Osteocyte (in vitro differentiated cells): ENCODE results near the gene DEDD. TPM values are rescaled to one million over a fixed set of nuclear protein-coding genes. Genes with fewer than 3 reads are reported as not detected.
A peak's percentile ranks its signal among the peaks of the same experiment; 100 is the strongest.

ENCODE experiments used
- DNase-seq: peaks from one replicate; pipeline ENCODE4 v3.0.0; 2021; ENCODE audit warnings: mixed read lengths; ENCODE audit not compliant: unreplicated experiment; ENCODE audit errors: extremely low spot score
- H3K27ac Mint-ChIP-seq: one replicate; pipeline ENCODE4 v1.8.0; 2021; ENCODE audit warnings: mild to moderate bottlenecking, mixed read lengths; ENCODE audit not compliant: unreplicated experiment
- H3K27me3 Mint-ChIP-seq: one replicate; pipeline ENCODE4 v1.8.0; 2021; ENCODE audit warnings: mixed read lengths; ENCODE audit not compliant: unreplicated experiment
- H3K36me3 Mint-ChIP-seq: one replicate; pipeline ENCODE4 v1.8.0; 2021; ENCODE audit warnings: mixed read lengths; ENCODE audit not compliant: unreplicated experiment
- H3K4me1 Mint-ChIP-seq: one replicate; pipeline ENCODE4 v1.8.0; 2021; ENCODE audit warnings: mixed read lengths; ENCODE audit not compliant: unreplicated experiment
- H3K4me3 Mint-ChIP-seq: one replicate; pipeline ENCODE4 v1.8.0; 2021; ENCODE audit warnings: mild to moderate bottlenecking, moderate library complexity, mixed read lengths; ENCODE audit not compliant: unreplicated experiment
- H3K9me3 Mint-ChIP-seq: one replicate; pipeline ENCODE4 v1.8.0; 2021; ENCODE audit warnings: mixed read lengths; ENCODE audit not compliant: unreplicated experiment
- total RNA-seq: library from RNA; stranded (reverse); gene quantifications from 2 replicates; pipeline ENCODE4 v1.2.1, GENCODE V29; 2021
- TF ChIP-seq, protein P1 (sequence below): fragments of 200-600 bp; sonication (generic); IDR thresholded peaks from 2 replicates; pipeline ENCODE4 v1.5.0; 2021; ENCODE audit warnings: antibody characterized with exemption, mild to moderate bottlenecking, moderate library complexity

DEDD gene
- total RNA-seq, 1 donor from 2014 or later, result 40.8 TPM

DNA sequence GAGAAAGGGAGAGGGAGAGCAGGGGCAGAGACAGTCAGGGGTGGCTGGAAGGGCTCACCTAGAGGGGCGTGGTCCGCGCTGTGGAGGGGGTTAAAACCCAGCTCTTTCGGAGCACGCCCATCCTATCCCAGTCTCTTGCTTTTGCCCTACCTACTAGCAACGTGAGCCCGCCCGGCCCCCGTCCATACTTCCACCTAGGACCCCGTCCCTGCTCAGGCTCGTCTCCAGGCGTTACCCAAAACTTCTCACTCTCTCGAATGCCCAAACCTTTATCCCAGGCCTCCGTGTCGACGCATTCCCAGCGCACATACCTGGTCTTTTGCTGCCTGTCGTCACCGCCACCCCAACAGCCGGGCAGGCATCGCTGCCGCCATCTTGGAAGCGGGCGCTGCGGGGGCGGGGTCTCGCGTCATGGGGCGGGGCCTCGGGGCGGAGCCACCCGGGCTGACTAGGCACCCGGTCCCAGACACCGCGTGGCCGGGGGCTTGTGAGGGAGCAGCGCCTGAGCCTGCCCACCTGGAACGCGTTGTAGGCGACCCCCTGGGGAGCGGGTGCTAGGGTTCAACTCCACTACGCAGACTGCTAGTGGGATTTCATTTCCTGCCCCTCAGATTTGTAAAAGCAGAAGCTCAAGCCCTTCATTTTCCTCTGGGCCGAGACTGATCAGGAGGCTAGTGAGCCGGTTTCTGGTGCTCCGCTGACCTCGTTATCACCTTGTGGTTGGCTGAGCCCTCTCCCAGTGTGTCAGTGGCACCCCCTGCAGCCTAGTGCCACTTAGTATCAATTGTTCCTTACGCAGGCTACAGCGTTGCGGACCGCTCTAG, 44.9 kb upstream of the DEDD start, which contains the start of gene B4GALT3:
TSS of gene B4GALT3 (minus strand) at position 396 of the 824 bp plus-strand sequence. CDS start 1,447 bp downstream, outside the sequence.
- peaks cover 42% of the 10 kb centered on the region for H3K4me1 Mint-ChIP-seq
- no peaks in the 10 kb centered on the region for H3K9me3 Mint-ChIP-seq
- DNase-seq, result peak; percentile 96
- peak within 1 kb of the TSS; percentile 97 for H3K27ac Mint-ChIP-seq
- H3K36me3 Mint-ChIP-seq, result peaks cover 20% of the 10 kb centered on the region
- H3K4me3 Mint-ChIP-seq, result peak within 1 kb of the TSS; percentile 100
- TF ChIP-seq, protein P1, sequence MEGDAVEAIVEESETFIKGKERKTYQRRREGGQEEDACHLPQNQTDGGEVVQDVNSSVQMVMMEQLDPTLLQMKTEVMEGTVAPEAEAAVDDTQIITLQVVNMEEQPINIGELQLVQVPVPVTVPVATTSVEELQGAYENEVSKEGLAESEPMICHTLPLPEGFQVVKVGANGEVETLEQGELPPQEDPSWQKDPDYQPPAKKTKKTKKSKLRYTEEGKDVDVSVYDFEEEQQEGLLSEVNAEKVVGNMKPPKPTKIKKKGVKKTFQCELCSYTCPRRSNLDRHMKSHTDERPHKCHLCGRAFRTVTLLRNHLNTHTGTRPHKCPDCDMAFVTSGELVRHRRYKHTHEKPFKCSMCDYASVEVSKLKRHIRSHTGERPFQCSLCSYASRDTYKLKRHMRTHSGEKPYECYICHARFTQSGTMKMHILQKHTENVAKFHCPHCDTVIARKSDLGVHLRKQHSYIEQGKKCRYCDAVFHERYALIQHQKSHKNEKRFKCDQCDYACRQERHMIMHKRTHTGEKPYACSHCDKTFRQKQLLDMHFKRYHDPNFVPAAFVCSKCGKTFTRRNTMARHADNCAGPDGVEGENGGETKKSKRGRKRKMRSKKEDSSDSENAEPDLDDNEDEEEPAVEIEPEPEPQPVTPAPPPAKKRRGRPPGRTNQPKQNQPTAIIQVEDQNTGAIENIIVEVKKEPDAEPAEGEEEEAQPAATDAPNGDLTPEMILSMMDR, result no peak
- H3K27me3 Mint-ChIP-seq, result no peaks in the 10 kb centered on the region

DNA sequence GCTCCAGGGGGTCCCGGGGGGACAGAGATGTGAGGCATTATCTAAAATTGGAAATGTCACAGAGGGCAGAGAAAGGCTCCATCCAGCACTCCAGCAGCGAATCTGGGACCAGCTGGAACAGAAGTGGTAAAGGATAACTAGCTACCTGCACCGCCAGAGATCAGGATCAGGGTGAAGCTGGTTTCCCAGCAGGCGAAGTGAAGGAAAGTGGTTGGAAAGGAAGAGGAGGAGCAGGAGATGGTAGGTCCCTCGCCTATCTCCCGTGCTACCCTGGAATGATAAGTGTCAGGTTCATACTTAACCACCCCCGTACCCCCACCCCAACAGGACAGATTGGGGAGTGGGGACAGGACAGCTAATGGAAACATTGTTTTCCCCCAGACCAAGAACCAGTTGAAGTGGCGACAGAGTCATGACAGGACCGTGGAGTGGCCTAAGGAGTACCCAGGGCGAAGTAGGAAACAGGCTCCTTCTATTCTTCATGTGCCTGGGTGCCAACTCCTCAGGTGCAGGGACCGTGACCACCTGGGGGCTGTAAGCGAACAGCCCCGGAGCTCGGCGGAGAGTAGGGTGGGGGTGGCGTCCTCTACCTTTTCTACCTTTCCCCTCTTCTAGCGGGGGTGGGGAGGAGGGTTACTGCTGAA, 44.1 kb upstream of the DEDD start:
- H3K36me3 Mint-ChIP-seq, result peaks cover 24% of the 10 kb centered on the region
- TF ChIP-seq, protein P1, result no peak
- peak overlapping the region; percentile 100 for H3K4me3 Mint-ChIP-seq
- no peaks in the 10 kb centered on the region for H3K27me3 Mint-ChIP-seq
- no peak for DNase-seq
- H3K4me1 Mint-ChIP-seq, result peaks cover 40% of the 10 kb centered on the region
- no peaks in the 10 kb centered on the region for H3K9me3 Mint-ChIP-seq
- peak overlapping the region; percentile 97 for H3K27ac Mint-ChIP-seq

DNA sequence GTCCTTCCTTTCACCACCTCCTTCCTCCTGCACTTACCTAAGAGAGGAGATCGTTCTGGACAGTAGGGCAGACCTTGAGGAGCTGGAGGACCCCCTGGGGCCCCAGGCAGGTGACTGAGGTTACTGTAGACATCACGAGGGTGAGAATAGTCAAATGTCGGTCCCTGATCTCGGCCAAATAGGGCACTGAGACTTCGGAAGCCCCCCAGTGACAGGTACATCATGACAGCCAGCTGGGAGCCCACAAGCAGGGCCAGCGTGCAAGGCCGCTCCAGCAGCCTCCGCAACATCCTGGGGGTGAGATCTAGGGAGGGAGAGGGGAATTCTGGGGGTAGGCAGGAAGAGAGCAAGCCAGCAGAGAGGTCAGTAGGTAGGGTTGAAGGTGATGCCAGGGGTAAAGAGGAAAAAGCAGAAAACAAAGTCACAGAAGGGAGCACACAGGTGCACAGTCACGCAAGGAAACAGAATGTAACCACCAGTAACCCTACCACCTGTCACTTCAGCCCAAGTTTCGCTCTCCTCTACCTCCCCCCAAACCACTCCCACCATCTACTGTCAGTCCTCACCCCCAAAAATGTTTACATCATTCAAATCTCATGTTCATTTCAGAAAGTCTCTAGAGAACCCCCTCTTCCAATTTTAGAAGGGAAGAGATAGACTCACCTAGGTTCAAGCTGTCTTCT, 43.4 kb upstream of the DEDD start:
- TF ChIP-seq, protein P1, result no peak
- peak overlapping the region; percentile 50 for H3K27ac Mint-ChIP-seq
- H3K36me3 Mint-ChIP-seq, result peaks cover 31% of the 10 kb centered on the region
- no peaks in the 10 kb centered on the region for H3K27me3 Mint-ChIP-seq
- no peak for DNase-seq
- peaks cover 40% of the 10 kb centered on the region for H3K4me1 Mint-ChIP-seq
- no peaks in the 10 kb centered on the region for H3K9me3 Mint-ChIP-seq
- H3K4me3 Mint-ChIP-seq, result peak overlapping the region; percentile 100

DNA sequence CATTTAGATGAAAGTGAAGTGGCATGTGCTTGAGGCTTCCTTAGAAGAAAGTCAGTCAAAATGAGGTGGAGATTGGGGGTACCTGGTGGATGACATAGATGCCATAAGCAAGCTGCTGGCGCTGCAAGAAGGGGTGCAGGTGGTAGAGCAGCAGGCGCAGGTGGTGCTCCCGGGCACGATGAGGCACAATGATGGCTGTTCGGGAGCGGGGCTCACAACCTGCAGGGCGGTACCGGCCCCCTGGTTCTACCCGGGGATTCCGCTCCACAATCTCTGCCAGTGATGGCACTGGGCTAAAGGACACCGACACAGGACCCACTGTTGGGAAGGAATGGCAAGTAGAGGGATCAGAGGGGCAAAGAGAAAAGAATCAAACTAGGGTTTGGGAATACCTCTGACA, 42.4 kb upstream of the DEDD start:
- H3K4me3 Mint-ChIP-seq, result no peak overlapping the region
- no peak for DNase-seq
- H3K9me3 Mint-ChIP-seq, result no peaks in the 10 kb centered on the region
- H3K36me3 Mint-ChIP-seq, result peaks cover 33% of the 10 kb centered on the region
- H3K27ac Mint-ChIP-seq, result no peak overlapping the region
- H3K4me1 Mint-ChIP-seq, result peaks cover 40% of the 10 kb centered on the region
- H3K27me3 Mint-ChIP-seq, result no peaks in the 10 kb centered on the region
- TF ChIP-seq, protein P1, result no peak
